Heart left ventricle (tissue), 16 donors: ENCODE results near the gene NPAS1. TPM values are rescaled to one million over a fixed set of nuclear protein-coding genes. Genes with fewer than 3 reads are reported as not detected.

Experiments
- ATAC-seq, 4 donors: fragments of 200-7000 bp; cut with Tn5 transposase; one replicate each; pipeline ENCODE4 v1.9.1; 2020 to 2022; ENCODE audit warnings: moderate library complexity in 4 of 4, mild to moderate bottlenecking in 3 of 4, moderate number of reproducible peaks in 1 of 4
- DNase-seq, 5 donors: peaks; one replicate each; pipeline ENCODE4 v3.0.0-alpha.2; 2020
- H3K27ac ChIP-seq, 12 donors: fragments of 200-600 bp; sonication (generic) in 4 of 12; one replicate each; pipeline versions ENCODE4 v1.5.0 to v1.8.0; 2016 to 2022; ENCODE audit warnings: mild to moderate bottlenecking in 2 of 12
- H3K27me3 ChIP-seq, 9 donors: fragments of 200-600 bp; sonication (generic) in 2 of 9; one replicate each; pipeline versions ENCODE4 v1.5.1 to v1.8.0; 2016 to 2022; ENCODE audit warnings: mild to moderate bottlenecking in 3 of 9
- H3K36me3 ChIP-seq, 9 donors: fragments of 200-600 bp; sonication (generic) in 2 of 9; one replicate each; pipeline versions ENCODE4 v1.5.0 to v1.8.0; 2018 to 2022; ENCODE audit warnings: mild to moderate bottlenecking in 2 of 9
- H3K4me1 ChIP-seq, 12 donors: fragments of 200-600 bp; sonication (generic) in 4 of 12; one replicate each; pipeline versions ENCODE4 v1.5.0 to v1.8.0; 2016 to 2022; ENCODE audit warnings: mild to moderate bottlenecking in 3 of 12
- H3K4me3 ChIP-seq, 12 donors: fragments of 200-600 bp; sonication (generic) in 4 of 12; one replicate each; pipeline versions ENCODE4 v1.5.0 to v1.8.0; 2017 to 2022; ENCODE audit warnings: mild to moderate bottlenecking in 9 of 12, moderate library complexity in 4 of 12
- H3K9me3 ChIP-seq, 12 donors: fragments of 200-600 bp; sonication (generic) in 4 of 12; one replicate each; pipeline versions ENCODE4 v1.5.0 to v1.8.0; 2016 to 2022; ENCODE audit warnings: mild to moderate bottlenecking in 1 of 12
- POLR2A ChIP-seq, 2 donors: fragments of 450-650 bp; IDR thresholded peaks; one replicate each; pipeline ENCODE4 v1.6.1; 2017; ENCODE audit warnings: antibody characterized with exemption in 2 of 2, mild to moderate bottlenecking in 2 of 2, moderate library complexity in 2 of 2
- WGBS, 4 donors: extraction: QIAGEN DNeasy Blood & Tissue Kit in 2 of 4; methylation state at CpG; one replicate each; pipeline versions ENCODE4 v1.1.5 to v1.1.7; 2013 to 2018; 5-methylcytosine and 5-hydroxymethylcytosine counted together
- intact Hi-C, 10 donors: fragments of 100-400 bp; cut with DNase I; formaldehyde crosslinking; loops; one replicate each; pipeline versions ENCODE4 v1.11.1 to v1.14.2; 2022
- polyA plus RNA-seq, 2 donors: library from polyadenylated mRNA; stranded (reverse); fragments of 200-250 nt; gene quantifications; one replicate each; pipeline ENCODE4 v1.2.3, GENCODE V29; 2013
- total RNA-seq, 9 donors: library from RNA; depleted of rRNA in 2 of 9; stranded (reverse); fragments of >200 nt in 2 of 9; fragmentation: NEBNext Ultra II Directional in 3 of 9; extraction: Animal tissue kit (Norgen Biotek cat#: 25700) in 3 of 9; gene quantifications; one replicate each; pipeline versions ENCODE4 v1.1.0 to v1.2.4, GENCODE V29; 2016 to 2023
- TF ChIP-seq, protein P1 (sequence below), 12 donors: fragments of 200-600 bp; sonication (generic) in 4 of 12; IDR thresholded peaks; one replicate each; pipeline versions ENCODE4 v1.5.0 to v1.8.0; 2018 to 2022; ENCODE audit warnings: antibody characterized with exemption in 12 of 12, mild to moderate bottlenecking in 5 of 12
- donor health status: ischemic (EF 13 %, LVEDD 7.1; RV severe dilation, severe dysfunction).
- donor health status: healthy with polysubstance abuse.
- donor health status: DM: no; HTN: yes; CAD: no.
- donor health status: DM: no; HTN: no; CAD: no.
- donor health status: ischemic (EF 25% LVEDD 6.9; RV normal size, moderate dysfunction).
- donor health status: ischemic (EF 25% LVEDD 5.7; RV mildly dilated, moderate dysfunction).
- donor health status: healthy.
- donor health status: DM: yes; HTN: yes; CAD: no.
- donor health status: ischemic (EF 35%, LVEDD 5.7; RV mildly dilated, moderate dysfunction).
- donor health status: nonischemic (EF 11% LVEDD 7.7; RV severe dilation, severe dysfunction).
- donor health status: DM: yes; HTN: yes; CAD: no.
- donor health status: PGD.
- donor health status: ischemic (EF 29% LVEDD 5.4; RV normal size, mild dysfunction).
- donor health status: nonischemic (EF 23%, LVEDD 6.1; RV moderate dilation, normal function).

NPAS1 gene
- total and polyA plus RNA-seq, 11 donors, result 0.16 to 1.3 (median 0.69) TPM; not detected in 1

DNA sequence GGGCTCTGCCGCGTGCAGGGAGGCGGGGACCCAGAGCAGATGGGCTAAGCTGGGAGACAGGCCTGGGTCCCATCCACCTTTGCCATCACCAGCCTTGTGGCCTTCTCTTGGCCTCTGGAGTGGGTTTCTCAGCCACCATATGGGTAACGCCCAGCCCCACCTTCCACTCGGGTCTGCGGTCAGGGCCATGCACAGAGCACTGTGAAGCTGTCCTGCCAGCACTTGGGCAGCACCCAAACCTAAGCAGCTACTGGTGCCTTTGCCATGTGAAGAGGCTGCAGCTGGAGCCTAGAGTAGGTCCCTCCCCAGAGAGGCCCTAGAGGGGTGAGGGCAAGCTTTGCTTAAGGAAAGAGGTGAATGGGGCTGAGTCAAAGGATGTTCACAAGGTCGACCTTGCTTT, 24.1 kb upstream of the NPAS1 start:
- peak in 2 of 5 donors; percentile 33 to 64 for DNase-seq
- TF ChIP-seq POLR2A (IDR thresholded peaks at IDR 0.05), result no peak
- TF ChIP-seq, protein P1, sequence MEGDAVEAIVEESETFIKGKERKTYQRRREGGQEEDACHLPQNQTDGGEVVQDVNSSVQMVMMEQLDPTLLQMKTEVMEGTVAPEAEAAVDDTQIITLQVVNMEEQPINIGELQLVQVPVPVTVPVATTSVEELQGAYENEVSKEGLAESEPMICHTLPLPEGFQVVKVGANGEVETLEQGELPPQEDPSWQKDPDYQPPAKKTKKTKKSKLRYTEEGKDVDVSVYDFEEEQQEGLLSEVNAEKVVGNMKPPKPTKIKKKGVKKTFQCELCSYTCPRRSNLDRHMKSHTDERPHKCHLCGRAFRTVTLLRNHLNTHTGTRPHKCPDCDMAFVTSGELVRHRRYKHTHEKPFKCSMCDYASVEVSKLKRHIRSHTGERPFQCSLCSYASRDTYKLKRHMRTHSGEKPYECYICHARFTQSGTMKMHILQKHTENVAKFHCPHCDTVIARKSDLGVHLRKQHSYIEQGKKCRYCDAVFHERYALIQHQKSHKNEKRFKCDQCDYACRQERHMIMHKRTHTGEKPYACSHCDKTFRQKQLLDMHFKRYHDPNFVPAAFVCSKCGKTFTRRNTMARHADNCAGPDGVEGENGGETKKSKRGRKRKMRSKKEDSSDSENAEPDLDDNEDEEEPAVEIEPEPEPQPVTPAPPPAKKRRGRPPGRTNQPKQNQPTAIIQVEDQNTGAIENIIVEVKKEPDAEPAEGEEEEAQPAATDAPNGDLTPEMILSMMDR (IDR thresholded peaks at IDR 0.05), result no peak
- Histone ChIP-seq H3K27ac (peak overlapping the region in 5 of 12 donors; percentile 14 to 34 (median 19)), H3K27me3 (no peaks in the 10 kb centered on the region), H3K36me3 (peaks cover 0 to 81% (median 39%) of the 10 kb centered on the region in 9 donors), H3K9me3 (no peaks in the 10 kb centered on the region), H3K4me1 (peaks cover 4 to 51% (median 31%) of the 10 kb centered on the region in 12 donors), H3K4me3 (no peak overlapping the region)
- 71 to 97% (median 79%) methylated on average over 1 to 7 of the region's 7 CpGs for WGBS, 4 donors
- peak in 3 of 4 donors; percentile 5 to 47 (median 25) for ATAC-seq
- intact Hi-C loops, result loop anchor here in 6 of 10 donors (10.0 kb wide), 3 partner anchors 231 to 251 kb away; partner anchors contain the start of genes FKRP (in 1 of the 6) and STRN4 (in 1 of the 6)

DNA sequence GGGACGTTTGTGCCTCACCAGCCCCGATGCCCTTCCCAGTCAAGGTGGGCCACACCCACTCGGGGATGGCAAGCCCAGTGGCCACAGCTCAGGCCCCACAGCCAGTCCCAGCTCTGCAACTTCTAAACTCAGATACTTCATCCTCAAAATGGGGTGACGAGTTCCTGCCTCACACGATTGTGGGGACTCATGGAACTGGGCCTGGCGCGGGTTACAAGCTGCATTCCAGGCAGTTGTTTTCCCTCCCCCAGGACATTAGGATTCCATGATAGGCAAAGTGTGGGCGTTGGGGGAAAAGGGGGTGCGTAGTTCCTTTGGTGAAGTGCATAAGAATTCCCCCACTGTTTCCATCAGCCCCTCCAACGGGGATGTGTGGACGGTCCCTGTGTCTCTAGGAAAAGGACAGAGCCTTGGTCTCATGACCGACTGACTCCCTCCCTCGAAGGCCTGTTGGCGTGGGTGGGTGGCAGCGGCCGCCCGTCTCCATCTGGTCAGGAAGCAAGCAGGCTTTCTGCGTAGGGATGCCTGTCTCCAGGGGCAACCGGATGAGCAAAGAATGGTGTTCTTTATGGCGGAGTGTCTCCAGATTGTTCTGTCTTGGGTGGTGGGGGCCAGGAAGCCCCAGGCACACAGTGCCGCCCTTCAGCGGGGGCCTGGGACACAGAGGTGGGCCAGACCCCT, 21.1 kb upstream of the NPAS1 start:
- peaks cover 0 to 29% (median 11%) of the 10 kb centered on the region in 12 donors for H3K4me1 ChIP-seq
- H3K4me3 ChIP-seq, result no peak overlapping the region
- peaks cover 0 to 68% (median 45%) of the 10 kb centered on the region in 9 donors for H3K36me3 ChIP-seq
- peaks cover 0 to 7% (median 0%) of the 10 kb centered on the region in 9 donors for H3K27me3 ChIP-seq
- intact Hi-C loops, result loop anchor here in 6 of 10 donors (10.0 kb wide), 3 partner anchors 234 to 254 kb away; partner anchors contain the start of genes FKRP (in 1 of the 6) and STRN4 (in 1 of the 6)
- TF ChIP-seq, protein P1 (IDR thresholded peaks at IDR 0.05), result no peak
- no peak for TF ChIP-seq POLR2A (IDR thresholded peaks at IDR 0.05)
- WGBS, 4 donors, result 84 to 92% (median 90%) methylated on average over 20 to 22 of the region's 22 CpGs
- peak in 1 of 5 donors; percentile 34 for DNase-seq
- no peaks in the 10 kb centered on the region for H3K9me3 ChIP-seq
- H3K27ac ChIP-seq, result no peak overlapping the region
- no peak for ATAC-seq

DNA sequence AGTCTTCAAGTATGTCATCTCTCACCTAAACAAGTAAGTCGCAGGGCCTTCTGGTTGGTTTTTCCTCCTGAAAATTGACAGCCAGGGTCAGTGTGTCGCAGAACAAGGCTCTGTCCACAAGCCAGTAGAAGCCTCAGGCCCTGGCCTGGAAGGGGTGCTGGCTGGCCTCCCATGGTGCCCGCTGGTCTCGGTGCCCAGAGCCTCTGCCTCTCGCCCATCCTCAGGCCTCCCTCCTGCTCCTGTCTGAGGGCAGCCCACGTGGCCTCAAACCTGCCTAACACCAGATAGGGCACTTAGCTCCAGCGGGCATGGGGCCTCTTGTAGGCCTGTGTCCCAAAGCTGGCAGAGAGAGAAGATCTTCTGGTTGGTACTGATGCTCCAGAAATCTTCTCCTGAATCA, 20.3 kb upstream of the NPAS1 start:
- H3K36me3 ChIP-seq, result peaks cover 0 to 61% (median 45%) of the 10 kb centered on the region in 9 donors
- WGBS, 4 donors, result 88 to 93% (median 91%) methylated on average over 6 to 7 of the region's 7 CpGs

More for the DNA sequence above, 20.3 kb upstream of the NPAS1 start:
- no peak for TF ChIP-seq POLR2A (IDR thresholded peaks at IDR 0.05)
- TF ChIP-seq, protein P1 (IDR thresholded peaks at IDR 0.05), result no peak
- H3K4me1 ChIP-seq, result peaks cover 0 to 29% (median 14%) of the 10 kb centered on the region in 12 donors
- ATAC-seq (no peak), DNase-seq (no peak)
- peaks cover 0 to 11% (median 0%) of the 10 kb centered on the region in 9 donors for H3K27me3 ChIP-seq
- H3K9me3 ChIP-seq, result no peaks in the 10 kb centered on the region
- intact Hi-C loops, result loop anchor here in 6 of 10 donors (10.0 kb wide), 3 partner anchors 235 to 255 kb away; partner anchors contain the start of genes FKRP (in 1 of the 6) and STRN4 (in 1 of the 6)
- H3K4me3 ChIP-seq, result no peak overlapping the region
- no peak overlapping the region for H3K27ac ChIP-seq
